Neuronal stem cell (in vitro differentiated cells): ENCODE measurements around the gene HSP90AA1. TPM values are rescaled to one million over a fixed set of nuclear protein-coding genes. Genes with fewer than 3 reads are reported as not detected.

Experiments
- small RNA-seq: library from polyadenylated mRNA; stranded (forward); fragments of <200 nt; extraction: miRNeasy Mini kit (QIAGEN cat#:217004); gene quantifications from one replicate; pipeline ENCODE3, GENCODE V24; 2013; ENCODE audit not compliant: insufficient read depth

HSP90AA1 gene

Small RNAs within 50 kb of the gene (small RNA-seq; reads per million reads assigned to genes)
- gene RN7SL472P: not detected
